ENCODE data around the gene AVEN.

- TF ChIP-seq E2F1 (CRISPR knock-in tag; IDR thresholded peaks at IDR 0.05) (no peak), PHB2 (IDR thresholded peaks at IDR 0.05; ENCODE audit: low read depth) (no peak), POLR3A (IDR thresholded peaks at IDR 0.05; ENCODE audit: borderline replicate concordance, extremely low read depth, insufficient read depth, insufficient read length) (no peak), CREB3 (tag; conservative IDR thresholded peaks at IDR 0.05; ENCODE audit: low read depth) (no peak), CTBP1 (IDR thresholded peaks at IDR 0.05; ENCODE audit: borderline replicate concordance) (no peak), KLF16 (IDR thresholded peaks at IDR 0.05) (no peak)
- TF ChIP-seq, protein P1, sequence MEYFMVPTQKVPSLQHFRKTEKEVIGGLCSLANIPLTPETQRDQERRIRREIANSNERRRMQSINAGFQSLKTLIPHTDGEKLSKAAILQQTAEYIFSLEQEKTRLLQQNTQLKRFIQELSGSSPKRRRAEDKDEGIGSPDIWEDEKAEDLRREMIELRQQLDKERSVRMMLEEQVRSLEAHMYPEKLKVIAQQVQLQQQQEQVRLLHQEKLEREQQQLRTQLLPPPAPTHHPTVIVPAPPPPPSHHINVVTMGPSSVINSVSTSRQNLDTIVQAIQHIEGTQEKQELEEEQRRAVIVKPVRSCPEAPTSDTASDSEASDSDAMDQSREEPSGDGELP (CRISPR knock-in tag; IDR thresholded peaks at IDR 0.05; ENCODE audit: borderline replicate concordance) = no peak
- TF ChIP-seq, protein P2, sequence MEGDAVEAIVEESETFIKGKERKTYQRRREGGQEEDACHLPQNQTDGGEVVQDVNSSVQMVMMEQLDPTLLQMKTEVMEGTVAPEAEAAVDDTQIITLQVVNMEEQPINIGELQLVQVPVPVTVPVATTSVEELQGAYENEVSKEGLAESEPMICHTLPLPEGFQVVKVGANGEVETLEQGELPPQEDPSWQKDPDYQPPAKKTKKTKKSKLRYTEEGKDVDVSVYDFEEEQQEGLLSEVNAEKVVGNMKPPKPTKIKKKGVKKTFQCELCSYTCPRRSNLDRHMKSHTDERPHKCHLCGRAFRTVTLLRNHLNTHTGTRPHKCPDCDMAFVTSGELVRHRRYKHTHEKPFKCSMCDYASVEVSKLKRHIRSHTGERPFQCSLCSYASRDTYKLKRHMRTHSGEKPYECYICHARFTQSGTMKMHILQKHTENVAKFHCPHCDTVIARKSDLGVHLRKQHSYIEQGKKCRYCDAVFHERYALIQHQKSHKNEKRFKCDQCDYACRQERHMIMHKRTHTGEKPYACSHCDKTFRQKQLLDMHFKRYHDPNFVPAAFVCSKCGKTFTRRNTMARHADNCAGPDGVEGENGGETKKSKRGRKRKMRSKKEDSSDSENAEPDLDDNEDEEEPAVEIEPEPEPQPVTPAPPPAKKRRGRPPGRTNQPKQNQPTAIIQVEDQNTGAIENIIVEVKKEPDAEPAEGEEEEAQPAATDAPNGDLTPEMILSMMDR (IDR thresholded peaks at IDR 0.05 in 2 of 3, conservative IDR thresholded peaks at IDR 0.05 in 1 of 3; ENCODE audit: insufficient read depth in 2 of 3, low read depth in 1 of 3, low read length in 3 of 3) = no peak
- TF ChIP-seq, protein P3, sequence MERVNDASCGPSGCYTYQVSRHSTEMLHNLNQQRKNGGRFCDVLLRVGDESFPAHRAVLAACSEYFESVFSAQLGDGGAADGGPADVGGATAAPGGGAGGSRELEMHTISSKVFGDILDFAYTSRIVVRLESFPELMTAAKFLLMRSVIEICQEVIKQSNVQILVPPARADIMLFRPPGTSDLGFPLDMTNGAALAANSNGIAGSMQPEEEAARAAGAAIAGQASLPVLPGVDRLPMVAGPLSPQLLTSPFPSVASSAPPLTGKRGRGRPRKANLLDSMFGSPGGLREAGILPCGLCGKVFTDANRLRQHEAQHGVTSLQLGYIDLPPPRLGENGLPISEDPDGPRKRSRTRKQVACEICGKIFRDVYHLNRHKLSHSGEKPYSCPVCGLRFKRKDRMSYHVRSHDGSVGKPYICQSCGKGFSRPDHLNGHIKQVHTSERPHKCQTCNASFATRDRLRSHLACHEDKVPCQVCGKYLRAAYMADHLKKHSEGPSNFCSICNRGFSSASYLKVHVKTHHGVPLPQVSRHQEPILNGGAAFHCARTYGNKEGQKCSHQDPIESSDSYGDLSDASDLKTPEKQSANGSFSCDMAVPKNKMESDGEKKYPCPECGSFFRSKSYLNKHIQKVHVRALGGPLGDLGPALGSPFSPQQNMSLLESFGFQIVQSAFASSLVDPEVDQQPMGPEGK (CRISPR knock-in tag; IDR thresholded peaks at IDR 0.05; ENCODE audit: borderline replicate concordance) = no peak
Observed at GRCh38 chr15:33834892-33835743, 203.9 kb downstream of the AVEN start.
